Measurements from ENCODE around the gene TMEM115.
"Not testable (repeated sequence)": the region's sequence is repeated elsewhere in the genome, so short reads cannot be mapped to it uniquely, and the experiment has no call there.

TMEM115 gene

GRCh38 chr3:50318163-50318562, 41.2 kb downstream of the TMEM115 start:
- H3K27ac ChIP-seq (ENCODE audit: insufficient read depth, low read length, poor library complexity, severe bottlenecking): no peak overlapping the region

GRCh38 chr3:50317300-50317699, 42.0 kb downstream of the TMEM115 start:
- Histone ChIP-seq H3K36me3 (ENCODE audit: control insufficient read depth, insufficient read depth, low read length) (no peaks in the 10 kb centered on the region), H3K4me3 (ENCODE audit: insufficient read depth, low read depth, low read length, poor library complexity, severe bottlenecking) (peak overlapping the region; percentile 38), H3K9me3 (ENCODE audit: control insufficient read depth, low read length) (no peaks in the 10 kb centered on the region), H3K4me1 (ENCODE audit: control insufficient read depth, insufficient read depth, low read length, poor library complexity, severe bottlenecking) (peaks cover 41% of the 10 kb centered on the region), H3K27ac (ENCODE audit: insufficient read depth, low read length, poor library complexity, severe bottlenecking) (peak overlapping the region; percentile 50), H3K27me3 (replicated peaks; ENCODE audit: control insufficient read depth, insufficient read depth, low read length, poor library complexity, severe bottlenecking) (no peaks in the 10 kb centered on the region)
- DNase-seq: no peak

More at GRCh38 chr3:50318163-50318562, 41.2 kb downstream of the TMEM115 start:
- no peaks in the 10 kb centered on the region for H3K36me3 ChIP-seq (ENCODE audit: control insufficient read depth, insufficient read depth, low read length)
- no peak for DNase-seq
- no peaks in the 10 kb centered on the region for H3K9me3 ChIP-seq (ENCODE audit: control insufficient read depth, low read length)
- no peaks in the 10 kb centered on the region for H3K27me3 ChIP-seq (replicated peaks; ENCODE audit: control insufficient read depth, insufficient read depth, low read length, poor library complexity, severe bottlenecking)
- H3K4me1 ChIP-seq (ENCODE audit: control insufficient read depth, insufficient read depth, low read length, poor library complexity, severe bottlenecking): peaks cover 41% of the 10 kb centered on the region
- no peak overlapping the region for H3K4me3 ChIP-seq (ENCODE audit: insufficient read depth, low read depth, low read length, poor library complexity, severe bottlenecking)

- Histone ChIP-seq H3K27me3 (replicated peaks; ENCODE audit: control insufficient read depth, insufficient read depth, low read length, poor library complexity, severe bottlenecking) (no peaks in the 10 kb centered on the region), H3K4me3 (ENCODE audit: insufficient read depth, low read depth, low read length, poor library complexity, severe bottlenecking) (peak overlapping the region; percentile 38), H3K36me3 (ENCODE audit: control insufficient read depth, insufficient read depth, low read length) (no peaks in the 10 kb centered on the region), H3K4me1 (ENCODE audit: control insufficient read depth, insufficient read depth, low read length, poor library complexity, severe bottlenecking) (peaks cover 38% of the 10 kb centered on the region), H3K9me3 (ENCODE audit: control insufficient read depth, low read length) (no peaks in the 10 kb centered on the region), H3K27ac (ENCODE audit: insufficient read depth, low read length, poor library complexity, severe bottlenecking) (peak overlapping the region; percentile 50)
- peak; percentile 66 to 75 (median 71) for DNase-seq
These were observed 42.6 kb downstream of the TMEM115 start for GRCh38 chr3:50316657-50317242.

- no peaks in the 10 kb centered on the region for H3K36me3 ChIP-seq (ENCODE audit: control insufficient read depth, insufficient read depth, low read length)
- no peak for DNase-seq
- no peaks in the 10 kb centered on the region for H3K9me3 ChIP-seq (ENCODE audit: control insufficient read depth, low read length)
- peaks cover 21% of the 10 kb centered on the region for H3K4me1 ChIP-seq (ENCODE audit: control insufficient read depth, insufficient read depth, low read length, poor library complexity, severe bottlenecking)
- H3K27me3 ChIP-seq (replicated peaks; ENCODE audit: control insufficient read depth, insufficient read depth, low read length, poor library complexity, severe bottlenecking): no peaks in the 10 kb centered on the region
- H3K27ac ChIP-seq (ENCODE audit: insufficient read depth, low read length, poor library complexity, severe bottlenecking): no peak overlapping the region
- H3K4me3 ChIP-seq (ENCODE audit: insufficient read depth, low read depth, low read length, poor library complexity, severe bottlenecking): no peak overlapping the region
These were observed 44.5 kb downstream of the TMEM115 start for GRCh38 chr3:50314816-50315215.

GRCh38 chr3:50314342-50314741, 45.0 kb downstream of the TMEM115 start:
- no peak for DNase-seq
- H3K9me3 ChIP-seq (ENCODE audit: control insufficient read depth, low read length): no peaks in the 10 kb centered on the region
- peaks cover 20% of the 10 kb centered on the region for H3K4me1 ChIP-seq (ENCODE audit: control insufficient read depth, insufficient read depth, low read length, poor library complexity, severe bottlenecking)
- H3K36me3 ChIP-seq (ENCODE audit: control insufficient read depth, insufficient read depth, low read length): no peaks in the 10 kb centered on the region
- H3K27ac ChIP-seq (ENCODE audit: insufficient read depth, low read length, poor library complexity, severe bottlenecking): no peak overlapping the region
- no peaks in the 10 kb centered on the region for H3K27me3 ChIP-seq (replicated peaks; ENCODE audit: control insufficient read depth, insufficient read depth, low read length, poor library complexity, severe bottlenecking)
- no peak overlapping the region for H3K4me3 ChIP-seq (ENCODE audit: insufficient read depth, low read depth, low read length, poor library complexity, severe bottlenecking)

GRCh38 chr3:50312041-50312440, 47.3 kb downstream of the TMEM115 start:
- H3K36me3 ChIP-seq (ENCODE audit: control insufficient read depth, insufficient read depth, low read length); H3K4me1 ChIP-seq (ENCODE audit: control insufficient read depth, insufficient read depth, low read length, poor library complexity, severe bottlenecking); H3K27ac ChIP-seq (ENCODE audit: insufficient read depth, low read length, poor library complexity, severe bottlenecking); H3K9me3 ChIP-seq (ENCODE audit: control insufficient read depth, low read length); H3K4me3 ChIP-seq (ENCODE audit: insufficient read depth, low read depth, low read length, poor library complexity, severe bottlenecking); DNase-seq; H3K27me3 ChIP-seq (replicated peaks; ENCODE audit: control insufficient read depth, insufficient read depth, low read length, poor library complexity, severe bottlenecking): not testable (repeated sequence)
